Body of pancreas (tissue), 4 donors: ENCODE results near the gene CUL5. TPM values are rescaled to one million over a fixed set of nuclear protein-coding genes. Genes with fewer than 3 reads are reported as not detected.

ENCODE experiments used
- ATAC-seq: fragments of 150-250 bp; one replicate; pipeline ENCODE4 v1.9.1; 2016
- DNase-seq, 4 donors: peaks; one replicate each; pipeline ENCODE4 v3.0.0-alpha.2; 2019
- H3K27ac ChIP-seq, 4 donors: fragments of 200-600 bp; sonication (generic); 1 replicate in 3 of 4; 2 replicates in 1 of 4; pipeline versions ENCODE4 v1.5.1 to v1.6.1; 2016 to 2019; ENCODE audit warnings: mild to moderate bottlenecking in 1 of 4, mixed read lengths in 1 of 4, moderate library complexity in 1 of 4
- H3K27me3 ChIP-seq, 2 donors: fragments of 200-600 bp; sonication (generic); one replicate each; pipeline ENCODE4 v1.6.0; 2016; ENCODE audit warnings: mild to moderate bottlenecking in 1 of 2
- H3K36me3 ChIP-seq, 2 donors: fragments of 200-600 bp; sonication (generic); replicated peaks in 1 of 2; 2 replicates each; pipeline ENCODE4 v1.5.1; 2016; ENCODE audit warnings: low read depth in 2 of 2; ENCODE audit not compliant: insufficient read depth in 1 of 2
- H3K4me1 ChIP-seq: fragments of 200-600 bp; sonication (generic); one replicate; pipeline ENCODE4 v1.6.0; 2016
- H3K4me3 ChIP-seq, 2 donors: fragments of 200-600 bp; sonication (generic); 1 replicate in 1 of 2; 2 replicates in 1 of 2; pipeline ENCODE4 v1.5.1; 2016 to 2019
- H3K9me3 ChIP-seq, 3 donors: fragments of 200-600 bp; sonication (generic); 1 replicate in 2 of 3; 2 replicates in 1 of 3; pipeline ENCODE4 v1.5.1; 2016
- CTCF ChIP-seq, 7 experiments: fragments of 450-650 bp in 4 of 7; fragments of 200-600 bp in 3 of 7; sonication (generic) in 3 of 7; IDR thresholded peaks; one replicate each; pipeline ENCODE4 v1.5.1; 2016 to 2019; ENCODE audit warnings: antibody characterized with exemption in 7 of 7
- POLR2A ChIP-seq, 3 donors: fragments of 450-650 bp; IDR thresholded peaks; one replicate each; pipeline ENCODE4 v1.6.1; 2016; ENCODE audit warnings: antibody characterized with exemption in 3 of 3, mild to moderate bottlenecking in 2 of 3
- WGBS, 2 donors: methylation state at CpG; one replicate each; pipeline ENCODE4 v1.1.5; 2017; 5-methylcytosine and 5-hydroxymethylcytosine counted together
- intact Hi-C: fragments of 100-400 bp; cut with DNase I; formaldehyde crosslinking; loops from one replicate; pipeline ENCODE4 v1.15.1; 2023
- total RNA-seq, 2 donors: library from RNA; depleted of rRNA; stranded (reverse); fragments of >200 nt; gene quantifications; one replicate each; pipeline ENCODE4 v1.1.0, GENCODE V29; 2016

Gene CUL5
- total RNA-seq, 2 donors from 2014 or later, result 13.7 to 39.9 TPM

GRCh38 chr11:108084811-108085210 lies 76.1 kb downstream of the CUL5 start:
- 20 to 47% methylated on average over 1 of the region's 1 CpG for WGBS, 2 donors
- Histone ChIP-seq H3K4me1 (no peaks in the 10 kb centered on the region), H3K4me3 (no peak overlapping the region), H3K27me3 (no peaks in the 10 kb centered on the region), H3K9me3 (no peaks in the 10 kb centered on the region), H3K36me3 (no peaks in the 10 kb centered on the region), H3K27ac (no peak overlapping the region)
- TF ChIP-seq CTCF (IDR thresholded peaks at IDR 0.05) (no peak), POLR2A (IDR thresholded peaks at IDR 0.05) (no peak)
- DNase-seq, result no peak
- ATAC-seq, result no peak
- intact Hi-C loops, result no loop called here

- no peaks in the 10 kb centered on the region for H3K27me3 ChIP-seq
- TF ChIP-seq POLR2A (IDR thresholded peaks at IDR 0.05) (no peak), CTCF (IDR thresholded peaks at IDR 0.05) (no peak)
- intact Hi-C loops, result no loop called here
- no peaks in the 10 kb centered on the region for H3K9me3 ChIP-seq
- DNase-seq (no peak), ATAC-seq (no peak)
- no peak overlapping the region for H3K27ac ChIP-seq
- no peaks in the 10 kb centered on the region for H3K4me1 ChIP-seq
- H3K36me3 ChIP-seq, result no peaks in the 10 kb centered on the region
- WGBS, 2 donors, result 99 to 100% methylated on average over 2 of the region's 2 CpGs
- H3K4me3 ChIP-seq, result no peak overlapping the region
These were observed 77.0 kb downstream of the CUL5 start for GRCh38 chr11:108085672-108086071.

- TF ChIP-seq CTCF (IDR thresholded peaks at IDR 0.05) (no peak), POLR2A (IDR thresholded peaks at IDR 0.05) (no peak)
These were observed 83.4 kb downstream of the CUL5 start for GRCh38 chr11:108092134-108092533.

GRCh38 chr11:108093128-108093904 lies 84.6 kb downstream of the CUL5 start:
- Histone ChIP-seq H3K27ac (peak overlapping the region in 1 of 4 donors; percentile 18), H3K27me3 (no peaks in the 10 kb centered on the region), H3K9me3 (no peaks in the 10 kb centered on the region), H3K4me3 (no peak overlapping the region), H3K4me1 (peaks cover 4% of the 10 kb centered on the region), H3K36me3 (peaks cover 14 to 18% of the 10 kb centered on the region in 2 donors)
- TF ChIP-seq POLR2A (IDR thresholded peaks at IDR 0.05) (no peak), CTCF (IDR thresholded peaks at IDR 0.05) (no peak)
- intact Hi-C loops, result no loop called here
- WGBS, 2 donors, result 92 to 96% methylated on average over 4 of the region's 4 CpGs
- ATAC-seq (no peak), DNase-seq (no peak)

More at GRCh38 chr11:108092134-108092533, 83.4 kb downstream of the CUL5 start:
- Histone ChIP-seq H3K4me3 (no peak overlapping the region), H3K9me3 (no peaks in the 10 kb centered on the region), H3K27me3 (no peaks in the 10 kb centered on the region), H3K27ac (no peak overlapping the region), H3K4me1 (peaks cover 4% of the 10 kb centered on the region), H3K36me3 (peaks cover 14 to 15% of the 10 kb centered on the region in 2 donors)
- intact Hi-C loops, result no loop called here
- no peak for DNase-seq
- WGBS, 2 donors, result 46 to 54% methylated on average over 2 of the region's 2 CpGs
- no peak for ATAC-seq

GRCh38 chr11:108097179-108097578 lies 88.5 kb downstream of the CUL5 start:
- intact Hi-C loops, result no loop called here
- peaks cover 10 to 20% of the 10 kb centered on the region in 2 donors for H3K36me3 ChIP-seq
- peaks cover 4% of the 10 kb centered on the region for H3K4me1 ChIP-seq
- TF ChIP-seq CTCF (IDR thresholded peaks at IDR 0.05) (no peak), POLR2A (IDR thresholded peaks at IDR 0.05) (no peak)
- 77 to 88% methylated on average over 3 of the region's 3 CpGs for WGBS, 2 donors
- no peaks in the 10 kb centered on the region for H3K9me3 ChIP-seq
- no peaks in the 10 kb centered on the region for H3K27me3 ChIP-seq
- no peak overlapping the region for H3K27ac ChIP-seq
- DNase-seq (no peak), ATAC-seq (no peak)
- no peak overlapping the region for H3K4me3 ChIP-seq
